Loucy (cell line): ENCODE data around the gene BICD2.

ENCODE experiments used
- EZH2phosphoT487 ChIP-seq: fragments of 200-600 bp; IDR thresholded peaks from 2 replicates; pipeline ENCODE4 v1.6.1; 2018; ENCODE audit warnings: antibody characterized with exemption, mild to moderate bottlenecking, moderate library complexity, borderline replicate concordance
- TF ChIP-seq, protein P1 (sequence below): fragments of 200-600 bp; sonication (generic); conservative IDR thresholded peaks from 2 replicates; pipeline ENCODE4 v1.5.1; 2014; ENCODE audit warnings: mild to moderate bottlenecking, antibody characterized with exemption, low read length

GRCh38 chr9:92761686-92762085 lies 2.9 kb downstream of the BICD2 start:
- TF ChIP-seq, protein P1, sequence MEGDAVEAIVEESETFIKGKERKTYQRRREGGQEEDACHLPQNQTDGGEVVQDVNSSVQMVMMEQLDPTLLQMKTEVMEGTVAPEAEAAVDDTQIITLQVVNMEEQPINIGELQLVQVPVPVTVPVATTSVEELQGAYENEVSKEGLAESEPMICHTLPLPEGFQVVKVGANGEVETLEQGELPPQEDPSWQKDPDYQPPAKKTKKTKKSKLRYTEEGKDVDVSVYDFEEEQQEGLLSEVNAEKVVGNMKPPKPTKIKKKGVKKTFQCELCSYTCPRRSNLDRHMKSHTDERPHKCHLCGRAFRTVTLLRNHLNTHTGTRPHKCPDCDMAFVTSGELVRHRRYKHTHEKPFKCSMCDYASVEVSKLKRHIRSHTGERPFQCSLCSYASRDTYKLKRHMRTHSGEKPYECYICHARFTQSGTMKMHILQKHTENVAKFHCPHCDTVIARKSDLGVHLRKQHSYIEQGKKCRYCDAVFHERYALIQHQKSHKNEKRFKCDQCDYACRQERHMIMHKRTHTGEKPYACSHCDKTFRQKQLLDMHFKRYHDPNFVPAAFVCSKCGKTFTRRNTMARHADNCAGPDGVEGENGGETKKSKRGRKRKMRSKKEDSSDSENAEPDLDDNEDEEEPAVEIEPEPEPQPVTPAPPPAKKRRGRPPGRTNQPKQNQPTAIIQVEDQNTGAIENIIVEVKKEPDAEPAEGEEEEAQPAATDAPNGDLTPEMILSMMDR: no peak
- TF ChIP-seq EZH2phosphoT487: no peak
